HEK293 (cell line): ENCODE measurements around the gene ELOVL6.
A peak's percentile ranks its signal among the peaks of the same experiment; 100 is the strongest.

Source experiments
- CTCF ChIA-PET: fragments of 350-600 bp; formaldehyde crosslinking; extraction: SDS; loops from one replicate; lab custom pipeline; 2021; ENCODE audit warnings: antibody characterized with exemption; lab: Yijun Ruan, JAX
- POLR2A ChIA-PET: fragments of 300-600 bp; formaldehyde crosslinking; extraction: SDS; loops from one replicate; lab custom pipeline; 2020; ENCODE audit warnings: antibody characterized with exemption, inconsistent platforms; lab: Yijun Ruan, JAX
- H3K27ac ChIP-seq: fragments of 200-500 bp; sonication (Bioruptor generic); 2 replicates; pipeline ENCODE4 v1.5.1; 2014; ENCODE audit warnings: low read depth, low read length, control low read depth, inconsistent platforms; ENCODE audit errors: extremely low read depth
- H3K36me3 ChIP-seq, 2 experiments: fragments of 200-500 bp in 1 of 2; sonication (Bioruptor generic) in 1 of 2; 1 replicate in 1 of 2; 2 replicates in 1 of 2; pipeline ENCODE4 v1.5.1; 2014 to 2017; ENCODE audit warnings: inconsistent platforms in 2 of 2, low read length in 2 of 2; ENCODE audit not compliant: control insufficient read depth in 2 of 2, insufficient read depth in 1 of 2
- H3K4me1 ChIP-seq: fragments of 200-500 bp; sonication (Bioruptor generic); 2 replicates; pipeline ENCODE4 v1.5.1; 2014; ENCODE audit warnings: mild to moderate bottlenecking, low read length, inconsistent platforms; ENCODE audit not compliant: control insufficient read depth, insufficient read depth
- H3K4me3 ChIP-seq: 2 replicates; pipeline ENCODE4 v1.5.1; 2011; ENCODE audit warnings: low read depth, mild to moderate bottlenecking, control low read depth, low read length, moderate library complexity
- H3K9me3 ChIP-seq: fragments of 200-500 bp; sonication (Bioruptor generic); 2 replicates; pipeline ENCODE4 v1.5.1; 2014; ENCODE audit warnings: low read depth, low read length, inconsistent platforms; ENCODE audit not compliant: control insufficient read depth, insufficient read depth
- BCL11A ChIP-seq: fragments of 450-650 bp; formaldehyde crosslinking; IDR thresholded peaks from 2 replicates; pipeline ENCODE4 v1.5.1; 2016; ENCODE audit warnings: low read depth, missing biosample characterization, missing genetic modification characterization
- ELK4 ChIP-seq: IDR thresholded peaks from 2 replicates; pipeline ENCODE4 v1.6.1; 2011; ENCODE audit warnings: mild to moderate bottlenecking, low read depth, low read length, borderline replicate concordance
- HOXC10 ChIP-seq: sonication (generic); formaldehyde crosslinking; IDR thresholded peaks from 2 replicates; pipeline ENCODE4 v1.8.1; 2023; ENCODE audit warnings: mild to moderate bottlenecking, missing genetic modification reagents
- IKZF3 ChIP-seq: fragments of 450-650 bp; IDR thresholded peaks from 2 replicates; pipeline ENCODE4 v1.5.0; 2018; ENCODE audit warnings: missing biosample characterization, mild to moderate bottlenecking, missing genetic modification characterization, moderate library complexity
- MZF1 ChIP-seq: fragments of 450-650 bp; formaldehyde crosslinking; IDR thresholded peaks from 2 replicates; pipeline ENCODE4 v1.5.1; 2017; ENCODE audit warnings: missing biosample characterization, missing genetic modification characterization, borderline replicate concordance
- OSR2 ChIP-seq: fragments of 450-650 bp; formaldehyde crosslinking; IDR thresholded peaks from 2 replicates; pipeline ENCODE4 v1.5.1; 2016; ENCODE audit warnings: missing biosample characterization, missing genetic modification characterization
- PRDM10 ChIP-seq: fragments of 450-650 bp; formaldehyde crosslinking; IDR thresholded peaks from 2 replicates; pipeline ENCODE4 v1.5.1; 2016; ENCODE audit warnings: missing biosample characterization, missing genetic modification characterization
- REST ChIP-seq: fragments of 450-650 bp; formaldehyde crosslinking; IDR thresholded peaks from 2 replicates; pipeline ENCODE4 v1.5.1; 2016; ENCODE audit warnings: missing biosample characterization, missing genetic modification characterization
- TRIM28 ChIP-seq: IDR thresholded peaks from 2 replicates; pipeline ENCODE4 v1.6.1; 2011; ENCODE audit warnings: low read length, control low read depth, borderline replicate concordance
- ZBTB17 ChIP-seq: fragments of 450-650 bp; formaldehyde crosslinking; IDR thresholded peaks from 2 replicates; pipeline ENCODE4 v1.5.1; 2016; ENCODE audit warnings: missing biosample characterization, missing genetic modification characterization
- ZBTB6 ChIP-seq: fragments of 450-650 bp; formaldehyde crosslinking; IDR thresholded peaks from 2 replicates; pipeline ENCODE4 v1.5.1; 2017; ENCODE audit warnings: missing biosample characterization, missing genetic modification characterization
- ZEB2 ChIP-seq: fragments of 450-650 bp; formaldehyde crosslinking; IDR thresholded peaks from 2 replicates; pipeline ENCODE4 v1.5.1; 2016; ENCODE audit warnings: missing biosample characterization, missing genetic modification characterization
- ZFHX2 ChIP-seq: fragments of 450-650 bp; formaldehyde crosslinking; conservative IDR thresholded peaks from 2 replicates; pipeline ENCODE4 v1.5.1; 2016; ENCODE audit warnings: missing biosample characterization, missing genetic modification characterization
- ZNF138 ChIP-seq: fragments of 450-650 bp; formaldehyde crosslinking; IDR thresholded peaks from 2 replicates; pipeline ENCODE4 v1.5.1; 2016; ENCODE audit warnings: missing biosample characterization, missing genetic modification characterization, borderline replicate concordance
- ZNF335 ChIP-seq: fragments of 450-650 bp; formaldehyde crosslinking; conservative IDR thresholded peaks from 2 replicates; pipeline ENCODE4 v1.5.1; 2016; ENCODE audit warnings: missing biosample characterization, missing genetic modification characterization
- ZNF391 ChIP-seq: fragments of 450-650 bp; formaldehyde crosslinking; IDR thresholded peaks from 2 replicates; pipeline ENCODE4 v1.5.1; 2016; ENCODE audit warnings: low read depth, missing biosample characterization, missing genetic modification characterization, borderline replicate concordance
- ZNF549 ChIP-seq: fragments of 450-650 bp; IDR thresholded peaks from 2 replicates; pipeline ENCODE4 v1.5.1; 2018; ENCODE audit warnings: missing biosample characterization, missing genetic modification characterization, mild to moderate bottlenecking, inconsistent platforms, moderate library complexity
- ZNF561 ChIP-seq: fragments of 450-650 bp; IDR thresholded peaks from 2 replicates; pipeline ENCODE4 v1.5.1; 2018; ENCODE audit warnings: missing biosample characterization, missing genetic modification characterization, borderline replicate concordance
- ZNF610 ChIP-seq: fragments of 450-650 bp; formaldehyde crosslinking; IDR thresholded peaks from 2 replicates; pipeline ENCODE4 v1.5.1; 2016; ENCODE audit warnings: missing biosample characterization, missing genetic modification characterization, borderline replicate concordance
- ZNF645 ChIP-seq: fragments of 450-650 bp; formaldehyde crosslinking; IDR thresholded peaks from 2 replicates; pipeline ENCODE4; 2016; ENCODE audit warnings: missing biosample characterization, missing genetic modification characterization
- ZNF692 ChIP-seq: fragments of 450-650 bp; formaldehyde crosslinking; IDR thresholded peaks from 2 replicates; pipeline ENCODE4 v1.5.1; 2016; ENCODE audit warnings: missing biosample characterization, missing genetic modification characterization
- ZSCAN30 ChIP-seq: fragments of 450-650 bp; IDR thresholded peaks from 2 replicates; pipeline ENCODE4 v1.5.1; 2018; ENCODE audit warnings: missing biosample characterization, mild to moderate bottlenecking, missing genetic modification characterization, moderate library complexity

ELOVL6 gene

GRCh38 chr4:110170861-110171260 lies 27.6 kb downstream of the ELOVL6 start (continued):
- no peak for TF ChIP-seq REST (tag by site-specific recombination)
- no peak for TF ChIP-seq ZNF391 (tag by site-specific recombination)
- TF ChIP-seq ZNF645 (tag by site-specific recombination), result no peak
- TF ChIP-seq ZNF561 (tag by site-specific recombination), result no peak
- no peak for TF ChIP-seq ELK4
- TF ChIP-seq HOXC10 (CRISPR knock-in tag), result no peak
- no peak for TF ChIP-seq ZNF335 (tag by site-specific recombination)
- no peak for TF ChIP-seq MZF1 (tag by site-specific recombination)
- no peak for TF ChIP-seq ZSCAN30

GRCh38 chr4:110165382-110166286 lies 32.8 kb downstream of the ELOVL6 start:
- CTCF ChIA-PET, result interaction anchor here (0.6 kb wide), 2 partner anchors 36 to 44 kb away, joined by 4 read pairs; no protein-coding TSS in a partner anchor
- no peaks in the 10 kb centered on the region for H3K36me3 ChIP-seq
- TF ChIP-seq TRIM28 (peak; percentile 9; the same call in 1 of the 2 replicates), ZBTB17 (tag by site-specific recombination) (0 out of 2 replicates have a peak, but pooled peaks have one; percentile 21), PRDM10 (tag by site-specific recombination) (peak; percentile 25; the same call in 1 of the 2 replicates), ZEB2 (tag by site-specific recombination) (peak; percentile 39; the same call in 1 of the 2 replicates), ZBTB6 (tag by site-specific recombination) (0 out of 2 replicates have a peak, but pooled peaks have one; percentile 26), IKZF3 (tag by site-specific recombination) (peak; percentile 62), ZNF692 (tag by site-specific recombination) (no peak), ZNF549 (tag by site-specific recombination) (no peak), ZFHX2 (no peak), BCL11A (no peak), OSR2 (peak; percentile 56; the same call in 1 of the 2 replicates), ZNF138 (tag by site-specific recombination) (no peak), ZNF610 (no peak), ZNF391 (tag by site-specific recombination) (no peak)

More at GRCh38 chr4:110165382-110166286, 32.8 kb downstream of the ELOVL6 start:
- H3K4me1 ChIP-seq, result peaks cover 5% of the 10 kb centered on the region; the same call in 1 of the 2 replicates
- no peaks in the 10 kb centered on the region for H3K9me3 ChIP-seq
- H3K27ac ChIP-seq, result peak overlapping the region; percentile 13; the same call in 1 of the 2 replicates
- H3K4me3 ChIP-seq, result no peak overlapping the region
- POLR2A ChIA-PET, result no interaction called here
